SIG-M5 treated with dmso at 0.1 percent for 504 hours (cell line): ENCODE measurements around the gene GDPD2.
"Not testable (repeated sequence)": the region's sequence is repeated elsewhere in the genome, so short reads cannot be mapped to it uniquely, and the experiment has no call there.

ENCODE experiments used
- DNase-seq: peaks from one replicate; lab custom pipeline; 2025; ENCODE audit not compliant: unreplicated experiment; lab: John Stamatoyannopoulos, UW

GDPD2 gene

GRCh38 chrX:70422851-70423341 lies at the start of gene GDPD2:
Gene GDPD2 (plus strand): TSS chrX:70423314. CDS start chrX:70424985, 1,671 bp downstream.
- DNase-seq = no peak

GRCh38 chrX:70386235-70386634 lies 36.9 kb upstream of the GDPD2 start:
- DNase-seq = no peak

- peak; percentile 77 for DNase-seq
These were observed 24.2 kb upstream of the GDPD2 start for GRCh38 chrX:70398899-70399298.

- DNase-seq = not testable (repeated sequence)
These were observed 22.9 kb upstream of the GDPD2 start for GRCh38 chrX:70400181-70400580.

GRCh38 chrX:70402721-70403120 lies 20.4 kb upstream of the GDPD2 start:
- no peak for DNase-seq

GRCh38 chrX:70405003-70405402 lies 18.1 kb upstream of the GDPD2 start:
- DNase-seq = no peak

GRCh38 chrX:70410921-70411320 lies 12.2 kb upstream of the GDPD2 start:
- no peak for DNase-seq

- no peak for DNase-seq
These were observed 11.6 kb upstream of the GDPD2 start for GRCh38 chrX:70411475-70411874.

GRCh38 chrX:70421618-70422017 lies 1.5 kb upstream of the GDPD2 start:
- DNase-seq = no peak

GRCh38 chrX:70423936-70424675 lies 992 bp downstream of the GDPD2 start:
- DNase-seq = no peak

- no peak for DNase-seq
These were observed 1.7 kb downstream of the GDPD2 start for GRCh38 chrX:70424801-70425200.

- no peak for DNase-seq
These were observed 3.5 kb downstream of the GDPD2 start for GRCh38 chrX:70426286-70427278.

GRCh38 chrX:70427365-70427764 lies 4.3 kb downstream of the GDPD2 start:
- DNase-seq = no peak

- no peak for DNase-seq
These were observed 6.6 kb downstream of the GDPD2 start for GRCh38 chrX:70429759-70430158.

GRCh38 chrX:70432936-70433847 lies 10.1 kb downstream of the GDPD2 start:
- peak; percentile 34 for DNase-seq

- peak; percentile 41 for DNase-seq
These were observed 10.8 kb downstream of the GDPD2 start for GRCh38 chrX:70433848-70434351.

- peak; percentile 65 for DNase-seq
These were observed 11.3 kb downstream of the GDPD2 start for GRCh38 chrX:70434352-70434866.

GRCh38 chrX:70434914-70435586 lies 11.9 kb downstream of the GDPD2 start:
- DNase-seq = no peak

GRCh38 chrX:70436343-70436742 lies 13.2 kb downstream of the GDPD2 start:
- no peak for DNase-seq

- DNase-seq = peak; percentile 36
These were observed 13.9 kb downstream of the GDPD2 start for GRCh38 chrX:70437011-70437410.
